H9 (cell line): Measurements from ENCODE around the gene PLEKHN1. TPM values are rescaled to one million over a fixed set of nuclear protein-coding genes. Genes with fewer than 3 reads are reported as not detected.

Source experiments
- DNase-seq: peaks from one replicate; pipeline ENCODE4 v3.0.0-alpha.2; 2017
- H2AFZ ChIP-seq: one replicate; pipeline ENCODE4 v1.6.1; 2013; ENCODE audit warnings: mild to moderate bottlenecking, low read length, control low read depth, moderate library complexity
- H2AK5ac ChIP-seq: 2 replicates; pipeline ENCODE4 v1.6.1; 2013; ENCODE audit warnings: low read length, control low read depth, mixed read lengths; ENCODE audit not compliant: insufficient read length
- H2BK120ac ChIP-seq: one replicate; pipeline ENCODE4 v1.6.1; 2013; ENCODE audit warnings: low read depth, mild to moderate bottlenecking, low read length, control low read depth, inconsistent platforms; ENCODE audit not compliant: poor library complexity, severe bottlenecking
- H2BK12ac ChIP-seq: 2 replicates; pipeline ENCODE4 v1.6.1; 2013; ENCODE audit warnings: low read length, control low read depth, mixed read lengths, low read depth; ENCODE audit not compliant: insufficient read length
- H2BK15ac ChIP-seq: 2 replicates; pipeline ENCODE4 v1.6.1; 2013; ENCODE audit warnings: low read depth, low read length, control low read depth
- H2BK20ac ChIP-seq: one replicate; pipeline ENCODE4 v1.6.1; 2013; ENCODE audit warnings: low read depth, mild to moderate bottlenecking, low read length, control low read depth, inconsistent platforms; ENCODE audit not compliant: poor library complexity, severe bottlenecking
- H2BK5ac ChIP-seq: 2 replicates; pipeline ENCODE4 v1.6.1; 2013; ENCODE audit warnings: low read length, control low read depth, mixed read lengths; ENCODE audit not compliant: insufficient read length
- H3K14ac ChIP-seq: 2 replicates; pipeline ENCODE4 v1.6.1; 2013; ENCODE audit warnings: low read length, control low read depth; ENCODE audit not compliant: insufficient read depth
- H3K18ac ChIP-seq: 2 replicates; pipeline ENCODE4 v1.6.1; 2013; ENCODE audit warnings: low read depth, mild to moderate bottlenecking, mixed read lengths, low read length, control low read depth; ENCODE audit not compliant: insufficient read length
- H3K23ac ChIP-seq: 2 replicates; pipeline ENCODE4 v1.6.1; 2013; ENCODE audit warnings: low read length, control low read depth, mixed read lengths, low read depth; ENCODE audit not compliant: insufficient read length
- H3K23me2 ChIP-seq: 2 replicates; pipeline ENCODE4 v1.6.1; 2013; ENCODE audit warnings: low read depth, mild to moderate bottlenecking, mixed read lengths, low read length, control low read depth; ENCODE audit not compliant: insufficient read length, poor library complexity, severe bottlenecking
- H3K27ac ChIP-seq: 2 replicates; pipeline ENCODE4 v1.5.1; 2013; ENCODE audit warnings: low read length, control low read depth, mixed read lengths, low read depth; ENCODE audit not compliant: insufficient read length
- H3K27me3 ChIP-seq: 2 replicates; pipeline ENCODE4 v1.6.1; 2013; ENCODE audit warnings: low read length, control low read depth, inconsistent platforms; ENCODE audit not compliant: insufficient read depth
- H3K4ac ChIP-seq: 2 replicates; pipeline ENCODE4 v1.6.1; 2013; ENCODE audit warnings: low read depth, mild to moderate bottlenecking, control low read depth, inconsistent platforms, low read length, moderate library complexity
- H3K4me1 ChIP-seq: 2 replicates; pipeline ENCODE4 v1.6.1; 2013; ENCODE audit warnings: low read length, control low read depth, inconsistent platforms; ENCODE audit not compliant: insufficient read depth
- H3K4me2 ChIP-seq: 2 replicates; pipeline ENCODE4 v1.6.1; 2013; ENCODE audit warnings: low read length, control low read depth, mixed read lengths; ENCODE audit not compliant: insufficient read length, insufficient read depth
- H3K56ac ChIP-seq: 2 replicates; pipeline ENCODE4 v1.6.1; 2013; ENCODE audit warnings: low read depth, mild to moderate bottlenecking, mixed read lengths, low read length, control low read depth; ENCODE audit not compliant: insufficient read length
- H3K79me1 ChIP-seq: 2 replicates; pipeline ENCODE4 v1.6.1; 2013; ENCODE audit warnings: low read depth, mild to moderate bottlenecking, moderate library complexity, low read length, control low read depth, inconsistent platforms; ENCODE audit not compliant: insufficient read depth, poor library complexity, severe bottlenecking
- H3K79me2 ChIP-seq: 2 replicates; pipeline ENCODE4 v1.6.1; 2013; ENCODE audit warnings: low read length, control low read depth, inconsistent platforms; ENCODE audit not compliant: insufficient read depth
- H3K9ac ChIP-seq: 2 replicates; pipeline ENCODE4 v1.6.1; 2013; ENCODE audit warnings: low read length, control low read depth, mixed read lengths; ENCODE audit not compliant: insufficient read length; ENCODE audit errors: extremely low read depth
- H3K9me3 ChIP-seq: one replicate; pipeline ENCODE4 v1.6.1; 2013; ENCODE audit warnings: low read depth, low read length, inconsistent platforms; ENCODE audit not compliant: control insufficient read depth
- H3T11ph ChIP-seq: one replicate; pipeline ENCODE4 v1.6.1; 2013; ENCODE audit warnings: mild to moderate bottlenecking, low read length, control low read depth, inconsistent platforms
- H4K20me1 ChIP-seq: one replicate; pipeline ENCODE4 v1.6.1; 2013; ENCODE audit not compliant: control insufficient read depth, insufficient read length, insufficient read depth
- H4K5ac ChIP-seq: 2 replicates; pipeline ENCODE4 v1.6.1; 2013; ENCODE audit warnings: low read depth, mild to moderate bottlenecking, mixed read lengths, low read length, control low read depth; ENCODE audit not compliant: insufficient read length
- H4K8ac ChIP-seq: replicated peaks from 2 replicates; pipeline ENCODE4 v1.6.1; 2013; ENCODE audit warnings: low read length, control low read depth, mixed read lengths, low read depth; ENCODE audit not compliant: insufficient read length
- H4K91ac ChIP-seq: 2 replicates; pipeline ENCODE4 v1.6.1; 2013; ENCODE audit warnings: low read depth, mild to moderate bottlenecking, moderate library complexity, mixed read lengths, low read length, control low read depth; ENCODE audit not compliant: insufficient read length
- H3K27ac Mint-ChIP-seq, 3 experiments: 2 replicates in 2 of 3; 3 replicates in 1 of 3; pipeline ENCODE4 v1.8.0; 2020 to 2021; ENCODE audit warnings: mixed read lengths in 3 of 3, mild to moderate bottlenecking in 1 of 3, moderate library complexity in 1 of 3
- H3K27me3 Mint-ChIP-seq: 2 replicates; pipeline ENCODE4 v1.8.0; 2021; ENCODE audit warnings: low read depth, mild to moderate bottlenecking, moderate library complexity, mixed read lengths
- H3K36me3 Mint-ChIP-seq, 3 experiments: 2 replicates in 2 of 3; 3 replicates in 1 of 3; pipeline ENCODE4 v1.8.0; 2020 to 2021; ENCODE audit warnings: low read depth in 3 of 3, mixed read lengths in 3 of 3; ENCODE audit not compliant: insufficient read depth in 1 of 3
- H3K4me1 Mint-ChIP-seq, 2 experiments: 2 replicates each; pipeline ENCODE4 v1.8.0; 2020; ENCODE audit warnings: mixed read lengths in 2 of 2
- H3K4me3 Mint-ChIP-seq, 2 experiments: 2 replicates in 1 of 2; 3 replicates in 1 of 2; pipeline ENCODE4 v1.8.0; 2020 to 2021; ENCODE audit warnings: mild to moderate bottlenecking in 2 of 2, mixed read lengths in 2 of 2, moderate library complexity in 1 of 2
- H3K9me3 Mint-ChIP-seq, 2 experiments: 2 replicates in 1 of 2; 3 replicates in 1 of 2; pipeline ENCODE4 v1.8.0; 2020; ENCODE audit warnings: mild to moderate bottlenecking in 2 of 2, mixed read lengths in 2 of 2, moderate library complexity in 1 of 2
- whole genome bisulfite sequencing: extraction: QIAGEN DNeasy Blood & Tissue Kit; methylation state at CpG from one replicate; pipeline ENCODE4 v1.1.7; 2013; ENCODE audit warnings: missing lambda C conversion rate, low lambda C conversion rate, mixed read lengths; ENCODE audit not compliant: insufficient read length; ENCODE audit errors: extremely low coverage; 5-methylcytosine and 5-hydroxymethylcytosine counted together
- total RNA-seq: library from RNA; stranded (reverse); gene quantifications from 2 replicates; pipeline ENCODE4 v1.2.1, GENCODE V29; 2021
- TF ChIP-seq, protein P1 (sequence below): fragments of 200-600 bp; sonication (generic); conservative IDR thresholded peaks from 3 replicates; pipeline ENCODE4 v1.8.0; 2021; ENCODE audit warnings: antibody characterized with exemption, mild to moderate bottlenecking

Gene PLEKHN1
- total RNA-seq, 1 experiment from 2014 or later = 3.0 TPM

DNA sequence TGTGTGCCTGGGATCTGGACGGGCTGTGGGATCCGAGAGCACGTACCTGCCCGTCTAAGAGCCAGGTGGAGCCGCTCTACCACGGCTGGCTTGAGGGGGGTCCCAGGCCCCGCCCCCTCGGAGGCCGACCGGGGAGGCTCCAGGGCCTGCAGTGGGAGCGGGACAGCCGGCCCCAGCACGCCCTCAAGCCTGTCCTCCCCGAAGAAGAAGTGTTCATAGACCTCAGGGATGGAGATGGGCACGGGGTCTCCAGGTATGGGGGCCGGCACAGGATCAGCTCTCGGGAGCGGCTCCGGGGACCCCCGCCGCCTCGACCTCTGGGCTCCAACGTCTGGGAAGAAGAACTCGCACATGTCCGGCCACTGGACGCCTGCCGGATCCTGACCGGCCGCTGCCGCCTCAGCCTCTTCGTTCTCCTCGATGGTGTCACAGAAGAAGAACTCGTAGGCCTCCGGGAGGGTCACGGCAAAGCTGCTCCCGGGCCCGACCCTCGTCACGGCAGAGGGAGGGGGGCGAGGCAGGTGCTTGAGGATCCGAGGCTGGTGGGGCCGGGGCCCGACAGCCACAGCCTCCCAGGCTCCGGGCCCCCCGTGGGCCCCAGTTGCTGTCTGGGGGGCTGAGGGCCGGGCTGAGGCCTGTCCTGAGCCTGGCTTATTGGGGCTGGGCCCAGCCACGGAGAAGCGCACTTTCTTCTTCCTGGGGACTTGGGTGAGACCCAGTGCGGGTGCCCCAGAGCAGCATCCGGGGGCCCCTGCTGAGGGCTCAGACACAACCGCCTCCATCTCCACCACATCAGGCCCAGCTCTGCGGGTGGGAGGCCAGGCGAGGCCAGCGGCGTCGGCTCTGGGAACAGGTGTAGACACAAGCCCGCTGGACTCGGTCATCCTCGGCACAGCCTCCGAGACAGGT, 12.8 kb downstream of the PLEKHN1 start:
- Histone ChIP-seq H2BK15ac (no peak overlapping the region), H3K4me1 (no peaks in the 10 kb centered on the region), H3K79me2 (no peaks in the 10 kb centered on the region), H3K27me3 (peaks cover 2% of the 10 kb centered on the region; the same call in 1 of the 2 replicates), H2BK5ac (no peak overlapping the region), H3K56ac (no peak overlapping the region), H4K91ac (no peak overlapping the region), H4K5ac (no peak overlapping the region), H3K27ac (no peak overlapping the region), H2AK5ac (no peak overlapping the region), H2BK20ac (no peak overlapping the region), H4K8ac (no peak overlapping the region), H3K4ac (no peak overlapping the region), H3K23me2 (no peaks in the 10 kb centered on the region), H3K23ac (no peak overlapping the region), H3K9ac (no peak overlapping the region), H2BK120ac (no peak overlapping the region), H3K18ac (no peak overlapping the region), H2BK12ac (no peak overlapping the region), H3T11ph (no peak overlapping the region), H3K9me3 (no peaks in the 10 kb centered on the region), H4K20me1 (no peaks in the 10 kb centered on the region), H3K14ac (no peak overlapping the region; the same call in 1 of the 2 replicates), H2AFZ (no peak overlapping the region), H3K79me1 (no peaks in the 10 kb centered on the region), H3K4me2 (no peak overlapping the region)
- no CpG with 5 or more reads among the region's 60 CpGs for WGBS
- Mint-ChIP-seq H3K27me3 (peaks cover 67% of the 10 kb centered on the region), H3K27ac (no peak overlapping the region), H3K4me1 (peaks cover 5 to 9% of the 10 kb centered on the region in 2 experiments; a peak in 3 of 4 replicates), H3K36me3 (peaks cover 0 to 6% (median 4%) of the 10 kb centered on the region in 3 experiments; a peak in 4 of 7 replicates), H3K9me3 (peaks cover 4 to 6% of the 10 kb centered on the region in 2 experiments), H3K4me3 (no peak overlapping the region)
- DNase-seq = no peak
- TF ChIP-seq, protein P1, sequence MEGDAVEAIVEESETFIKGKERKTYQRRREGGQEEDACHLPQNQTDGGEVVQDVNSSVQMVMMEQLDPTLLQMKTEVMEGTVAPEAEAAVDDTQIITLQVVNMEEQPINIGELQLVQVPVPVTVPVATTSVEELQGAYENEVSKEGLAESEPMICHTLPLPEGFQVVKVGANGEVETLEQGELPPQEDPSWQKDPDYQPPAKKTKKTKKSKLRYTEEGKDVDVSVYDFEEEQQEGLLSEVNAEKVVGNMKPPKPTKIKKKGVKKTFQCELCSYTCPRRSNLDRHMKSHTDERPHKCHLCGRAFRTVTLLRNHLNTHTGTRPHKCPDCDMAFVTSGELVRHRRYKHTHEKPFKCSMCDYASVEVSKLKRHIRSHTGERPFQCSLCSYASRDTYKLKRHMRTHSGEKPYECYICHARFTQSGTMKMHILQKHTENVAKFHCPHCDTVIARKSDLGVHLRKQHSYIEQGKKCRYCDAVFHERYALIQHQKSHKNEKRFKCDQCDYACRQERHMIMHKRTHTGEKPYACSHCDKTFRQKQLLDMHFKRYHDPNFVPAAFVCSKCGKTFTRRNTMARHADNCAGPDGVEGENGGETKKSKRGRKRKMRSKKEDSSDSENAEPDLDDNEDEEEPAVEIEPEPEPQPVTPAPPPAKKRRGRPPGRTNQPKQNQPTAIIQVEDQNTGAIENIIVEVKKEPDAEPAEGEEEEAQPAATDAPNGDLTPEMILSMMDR = no peak
